A204.1 (cell line): ENCODE data around the gene OR51L1.
"Not testable (repeated sequence)": the region's sequence is repeated elsewhere in the genome, so short reads cannot be mapped to it uniquely, and the experiment has no call there.

Source experiments
- FAIRE-seq: peaks from 2 replicates; lab custom pipeline; 2012; peaks lifted over from hg19 to GRCh38; lab: Jason Lieb, UNC

OR51L1 gene, protein sequence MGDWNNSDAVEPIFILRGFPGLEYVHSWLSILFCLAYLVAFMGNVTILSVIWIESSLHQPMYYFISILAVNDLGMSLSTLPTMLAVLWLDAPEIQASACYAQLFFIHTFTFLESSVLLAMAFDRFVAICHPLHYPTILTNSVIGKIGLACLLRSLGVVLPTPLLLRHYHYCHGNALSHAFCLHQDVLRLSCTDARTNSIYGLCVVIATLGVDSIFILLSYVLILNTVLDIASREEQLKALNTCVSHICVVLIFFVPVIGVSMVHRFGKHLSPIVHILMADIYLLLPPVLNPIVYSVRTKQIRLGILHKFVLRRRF

DNA sequence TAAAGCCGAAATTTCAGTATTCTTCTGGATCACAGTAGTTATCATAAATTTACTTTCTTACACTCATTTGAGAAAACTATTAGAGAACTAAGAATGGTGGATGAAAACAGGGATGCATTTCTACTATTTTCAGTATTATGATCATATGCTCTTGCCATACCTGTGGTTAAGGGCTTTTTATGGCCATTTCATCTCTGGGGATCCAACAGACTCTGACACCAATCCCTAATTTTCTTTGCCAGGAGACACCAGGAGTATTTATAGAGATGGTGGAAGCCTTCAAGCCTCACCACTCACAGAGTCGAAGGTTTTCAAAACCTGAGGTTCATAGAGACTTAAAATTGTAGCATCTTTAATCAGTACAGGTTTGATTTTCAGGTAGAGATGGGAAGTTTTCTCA is at the start of gene OR51L1:
TSS of gene OR51L1 (plus strand) at position 301 of the 400 bp plus-strand sequence. CDS start 4,132 bp downstream, outside the sequence.
- no peak for FAIRE-seq

DNA sequence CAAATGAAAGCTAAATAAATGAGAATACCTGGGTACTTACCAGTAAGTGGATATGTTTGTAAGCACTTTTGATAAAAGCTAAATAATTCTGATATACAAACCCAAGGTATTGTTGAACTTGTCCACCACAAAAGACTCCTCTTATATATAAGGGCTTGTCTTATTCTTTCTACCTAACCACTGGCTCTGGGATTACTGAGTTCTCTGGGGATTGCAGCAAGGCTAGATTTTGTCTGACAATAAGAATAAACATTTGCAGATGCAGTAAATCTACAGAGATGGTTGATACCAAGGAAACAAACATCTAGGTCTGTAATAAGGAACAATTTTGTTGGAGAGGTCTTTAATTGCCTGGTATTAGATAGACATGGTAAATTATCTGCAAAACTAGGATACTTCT is 47.1 kb upstream of the OR51L1 start, which contains the start of gene OR51A4:
TSS of gene OR51A4 (minus strand) at position 101 of the 400 bp plus-strand sequence. CDS start 505 bp downstream, outside the sequence.
- no peak for FAIRE-seq

DNA sequence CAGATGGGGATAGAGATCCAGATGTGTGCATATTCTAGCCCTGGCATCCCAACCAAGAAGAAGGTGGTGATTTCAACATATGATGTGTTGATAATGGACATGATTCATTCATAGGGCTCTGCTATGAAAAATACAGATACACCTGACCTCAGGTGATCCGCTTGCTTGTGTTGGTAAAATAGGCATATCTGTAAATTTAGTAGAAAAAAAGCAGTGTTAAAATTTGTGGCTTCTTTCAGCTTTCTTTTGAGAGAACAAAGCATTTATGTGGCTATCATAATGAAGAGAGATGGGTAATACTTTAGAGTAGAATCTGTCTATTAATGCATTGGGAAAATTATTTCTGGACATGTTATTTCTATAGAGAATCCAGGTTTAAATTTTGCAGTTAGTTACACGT is 39.0 kb upstream of the OR51L1 start, which contains the start of gene OR51A2:
TSS of gene OR51A2 (minus strand) at position 101 of the 400 bp plus-strand sequence. CDS start at position 101, 0 bp downstream.
- not testable (repeated sequence) for FAIRE-seq

DNA sequence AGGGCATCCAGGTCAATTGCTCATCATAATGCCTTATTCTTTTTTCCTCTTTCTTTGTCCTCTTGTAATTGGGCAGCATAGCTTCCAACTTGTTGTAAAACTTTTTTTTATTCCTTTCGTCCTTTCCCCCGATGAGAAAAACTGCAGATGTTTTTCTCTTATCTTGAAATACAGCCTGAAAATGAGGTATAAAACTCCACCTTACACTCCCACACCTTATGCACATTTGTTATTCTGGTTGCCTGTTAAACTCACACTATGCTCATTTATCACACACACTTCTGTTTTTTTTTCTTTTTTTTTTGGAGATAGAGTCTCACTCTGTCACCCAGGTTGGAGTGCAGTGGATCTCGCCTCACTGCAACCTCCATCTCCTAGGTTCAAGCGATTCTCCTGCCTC is 37.3 kb upstream of the OR51L1 start:
- FAIRE-seq: no peak

DNA sequence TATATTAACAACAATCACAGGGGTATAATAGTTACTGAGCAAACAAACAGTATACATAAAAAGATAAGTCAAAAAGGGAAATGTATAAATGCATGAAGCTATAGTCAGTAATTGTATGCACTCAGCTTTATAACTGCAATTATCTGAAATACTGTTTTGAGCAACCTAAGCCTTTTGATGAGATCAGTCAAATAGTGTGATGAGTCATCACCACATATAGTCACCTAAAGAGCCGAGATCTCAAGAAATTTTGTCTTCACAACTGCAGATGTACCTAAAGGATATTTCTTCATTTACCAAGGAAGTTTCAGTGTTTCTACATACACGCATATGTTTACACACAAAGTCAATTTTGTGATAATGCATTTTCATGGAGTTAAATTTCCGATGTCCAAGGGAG is 33.8 kb upstream of the OR51L1 start:
- no peak for FAIRE-seq

GRCh38 chr11:4962816-4963215 is 31.8 kb upstream of the OR51L1 start:
- FAIRE-seq: no peak

DNA sequence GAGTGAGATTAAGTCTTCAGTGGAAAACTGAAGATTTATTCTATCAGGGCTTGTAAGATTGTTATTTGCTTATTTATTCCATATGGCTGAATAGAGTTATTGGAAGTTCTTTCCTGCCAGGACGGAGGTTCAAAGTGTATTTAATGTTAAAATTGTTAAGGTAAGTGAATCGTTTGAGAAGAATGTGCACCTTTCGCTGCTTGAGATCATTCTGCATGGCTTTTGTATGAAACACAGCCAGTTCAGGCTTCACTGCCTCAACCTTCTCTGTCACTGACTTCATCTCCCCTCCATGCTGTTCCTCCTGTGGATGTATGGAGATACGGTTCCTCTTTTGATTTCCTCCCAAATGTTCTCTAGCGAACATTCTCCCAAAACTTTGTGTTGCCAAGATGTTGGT is 19.2 kb upstream of the OR51L1 start:
- no peak for FAIRE-seq

- FAIRE-seq: no peak
Measured at GRCh38 chr11:4979036-4979435, 15.6 kb upstream of the OR51L1 start.

DNA sequence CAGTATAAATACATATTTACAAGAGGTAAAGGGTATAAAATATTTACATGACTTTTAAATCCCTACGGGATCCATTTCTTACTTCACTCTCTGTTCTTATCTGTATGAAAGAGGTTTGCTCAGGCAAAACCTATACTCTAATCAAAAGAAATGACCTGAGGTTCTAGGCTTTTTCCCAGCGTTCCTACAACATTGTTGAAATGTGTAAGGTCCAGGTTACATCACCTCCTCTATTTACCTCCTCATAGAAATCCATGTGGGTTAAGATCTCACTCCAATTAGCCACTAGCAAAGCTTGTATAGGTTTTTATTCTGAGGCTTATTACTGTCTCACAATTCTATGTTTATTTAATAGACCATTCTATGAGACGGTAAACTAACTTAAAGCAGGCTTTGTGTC is 12.0 kb upstream of the OR51L1 start:
- no peak for FAIRE-seq

DNA sequence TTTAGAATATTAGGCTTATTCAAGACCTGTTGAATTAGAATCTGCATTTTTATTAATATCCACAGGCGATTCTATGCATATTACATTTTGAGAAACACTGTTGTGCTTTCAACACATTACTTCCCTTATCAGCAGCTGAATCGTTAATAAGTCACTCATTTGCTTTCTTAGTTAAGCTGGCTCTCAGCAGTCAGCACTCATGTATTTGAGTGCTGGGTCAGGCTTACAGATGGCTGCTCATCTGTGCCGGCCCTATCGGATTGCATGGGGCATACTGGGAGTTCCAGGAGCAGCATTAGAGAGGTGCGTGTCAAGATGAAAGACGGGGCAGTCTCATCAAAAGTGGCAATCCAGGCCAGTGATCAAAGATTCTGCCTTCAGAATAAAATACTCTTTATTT is 10.8 kb upstream of the OR51L1 start:
- no peak for FAIRE-seq

DNA sequence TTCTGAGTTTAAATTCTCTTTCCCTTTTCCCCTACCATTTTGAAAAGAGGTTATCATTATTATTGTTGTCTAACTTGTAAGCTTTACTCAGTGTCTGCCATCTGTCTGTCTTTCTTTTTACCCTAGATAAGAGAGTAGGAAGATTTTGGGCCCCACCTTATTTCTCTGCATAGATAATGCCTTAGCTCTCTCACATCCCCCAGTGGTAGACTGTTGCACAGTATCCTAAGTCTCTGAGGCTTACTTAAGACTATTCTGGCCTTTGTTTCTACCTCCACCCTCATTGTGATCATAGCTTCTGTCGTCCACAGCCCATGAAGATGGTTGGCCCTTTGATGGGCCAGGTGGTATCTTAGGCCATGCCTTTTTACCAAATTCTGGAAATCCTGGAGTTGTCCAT is 3.6 kb upstream of the OR51L1 start:
- no peak for FAIRE-seq

DNA sequence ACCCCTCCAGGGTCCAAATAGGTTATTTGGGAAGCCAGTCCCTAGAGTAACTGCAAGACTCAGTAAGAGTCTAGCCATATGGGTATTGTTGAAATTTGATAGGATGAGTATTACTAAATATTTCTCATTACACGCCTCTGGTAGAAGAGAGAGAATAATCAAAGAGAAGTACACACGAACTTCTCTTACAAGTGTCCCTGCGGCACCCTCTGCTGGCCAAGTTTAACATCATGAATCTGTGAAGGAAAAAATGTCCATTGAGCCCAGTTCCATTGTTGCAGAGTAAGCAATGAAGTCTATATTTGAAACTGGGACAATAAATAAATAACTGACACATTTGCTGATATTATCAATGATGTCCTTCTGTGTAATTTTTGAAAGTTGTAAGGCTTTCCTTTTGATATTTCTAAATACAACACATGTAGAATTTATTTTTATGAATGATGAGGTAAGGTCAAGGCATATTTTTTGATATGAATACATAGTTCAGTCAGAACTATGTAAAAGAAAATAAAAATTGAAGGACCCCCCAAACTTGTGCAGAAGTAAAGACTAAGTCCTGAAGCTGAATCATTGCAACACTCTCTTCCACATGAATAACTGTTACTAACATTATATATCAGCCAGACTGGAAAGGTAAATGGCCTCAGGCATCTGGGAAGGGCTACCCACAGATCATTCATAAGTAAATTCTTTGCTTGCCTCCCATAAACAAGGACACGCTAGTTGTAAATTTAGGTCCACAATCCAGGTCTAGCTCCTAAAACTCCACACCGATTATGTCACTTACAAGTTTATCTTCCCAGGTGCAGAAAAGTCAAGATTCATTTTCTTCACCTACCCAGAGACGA is 10.0 kb downstream of the OR51L1 start:
- FAIRE-seq: peak; percentile 87

DNA sequence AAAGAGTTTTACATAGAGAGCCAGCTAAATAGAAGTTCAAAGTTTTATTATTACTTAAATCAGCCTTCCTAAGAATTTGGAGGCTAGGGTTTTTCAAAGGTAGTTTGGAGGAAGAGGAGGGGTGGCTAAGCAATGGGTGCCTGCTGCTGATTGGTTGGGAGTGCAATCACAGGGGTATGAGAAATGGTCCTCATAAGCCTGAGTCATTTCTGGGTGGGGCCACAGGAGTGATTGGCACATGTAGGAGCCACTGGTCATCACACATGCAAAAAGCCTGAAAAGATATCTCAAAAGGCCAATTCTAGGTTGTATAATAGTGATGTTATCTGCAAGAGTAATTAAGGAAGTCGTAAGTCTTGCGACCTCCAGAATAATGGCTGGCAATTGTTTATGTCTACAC is 12.9 kb downstream of the OR51L1 start:
- FAIRE-seq: no peak

GRCh38 chr11:5011254-5011653 is 16.6 kb downstream of the OR51L1 start:
- FAIRE-seq: no peak

DNA sequence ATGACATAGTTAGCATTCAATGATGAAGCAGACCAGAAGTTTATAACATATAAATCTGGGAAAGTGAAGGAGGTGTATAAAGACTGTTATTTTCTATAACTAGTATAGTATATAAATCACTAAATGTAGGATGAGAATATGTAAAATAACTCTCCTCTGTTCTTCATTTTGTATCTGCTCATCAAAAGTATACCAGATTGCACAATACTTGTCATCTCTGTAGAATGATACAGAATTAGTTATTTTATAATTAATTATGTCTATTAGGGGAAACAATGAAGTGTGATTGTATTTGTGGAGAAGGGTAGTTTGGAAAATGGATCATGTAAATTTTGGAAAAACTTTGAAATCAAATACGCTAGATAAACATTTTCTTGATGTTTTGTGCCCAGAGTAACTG is 18.4 kb downstream of the OR51L1 start:
- no peak for FAIRE-seq

GRCh38 chr11:5021996-5022395 is 27.3 kb downstream of the OR51L1 start:
- no peak for FAIRE-seq

- FAIRE-seq: no peak
Measured at GRCh38 chr11:5036669-5037068, 42.0 kb downstream of the OR51L1 start.

GRCh38 chr11:5037926-5038325 is 43.3 kb downstream of the OR51L1 start:
- no peak for FAIRE-seq

DNA sequence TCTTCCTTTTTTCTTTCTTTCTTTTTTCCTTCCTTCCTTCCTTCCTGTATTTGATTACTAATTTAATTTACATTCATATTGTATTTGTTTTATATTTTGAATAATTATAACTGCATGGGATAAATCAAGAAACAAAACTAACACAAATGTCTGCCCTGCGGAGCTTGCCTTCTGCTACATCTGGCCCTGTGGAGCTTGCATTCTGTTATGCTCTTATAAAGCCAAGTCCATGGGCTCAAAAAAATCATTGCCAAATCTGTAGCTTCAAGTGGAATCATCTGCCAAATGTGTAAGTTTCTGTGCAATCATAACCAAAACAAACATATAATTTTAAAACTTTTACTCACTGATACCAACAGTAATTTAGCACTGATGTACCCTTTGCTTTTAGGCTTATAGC is 43.7 kb downstream of the OR51L1 start:
- no peak for FAIRE-seq

GRCh38 chr11:5040876-5041275 is 46.2 kb downstream of the OR51L1 start:
- no peak for FAIRE-seq

DNA sequence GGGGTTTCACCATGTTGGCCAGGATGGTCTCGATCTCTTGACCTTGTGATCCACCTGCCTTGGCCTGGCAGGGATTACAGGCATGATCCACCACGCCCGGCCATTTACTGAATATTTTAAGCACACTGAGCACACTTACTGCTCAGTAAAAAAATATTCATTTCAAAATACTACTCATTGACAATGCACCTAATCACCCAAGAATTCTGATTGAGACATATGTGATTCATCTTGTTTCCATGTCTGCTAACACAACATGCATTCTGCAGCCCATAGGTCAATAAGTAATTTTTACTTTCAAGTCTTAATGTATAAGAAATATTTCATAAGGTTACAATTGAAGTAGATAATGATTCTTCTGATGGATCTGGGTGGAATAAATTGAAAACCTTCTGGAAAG is 47.4 kb downstream of the OR51L1 start:
- FAIRE-seq: no peak

- FAIRE-seq: no peak
Measured at GRCh38 chr11:5043380-5043779, 48.7 kb downstream of the OR51L1 start.

DNA sequence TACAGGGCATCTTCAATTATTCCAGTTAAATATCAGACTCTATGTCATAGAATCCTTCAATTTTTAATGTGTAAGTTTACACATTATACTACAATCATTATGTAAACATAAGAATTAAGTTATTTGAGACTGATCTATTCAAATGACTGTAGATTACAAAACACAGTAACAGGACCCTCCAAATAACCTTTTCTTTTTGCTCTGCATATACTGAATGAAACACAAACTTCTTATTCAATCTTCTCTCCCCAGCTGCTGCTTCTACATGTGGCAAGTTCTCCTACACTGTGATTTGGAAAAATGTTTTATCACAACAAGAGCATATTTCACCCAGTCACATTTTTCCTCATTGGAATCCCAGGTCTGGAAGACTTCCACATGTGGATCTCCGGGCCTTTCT is 51.6 kb downstream of the OR51L1 start, which contains the start of gene OR52J3:
TSS of gene OR52J3 (plus strand) at position 301 of the 400 bp plus-strand sequence. CDS start at position 301, 0 bp downstream.
- FAIRE-seq: no peak
